ENCODE data around the gene SECTM1.

SECTM1 gene

GRCh38 chr17:82302568-82302963 is 31.0 kb downstream of the SECTM1 start:
- Histone ChIP-seq H3K4me1 (ENCODE audit: control insufficient read depth, low read length) (peaks cover 25% of the 10 kb centered on the region), H3K4me3 (ENCODE audit: low read length) (no peak overlapping the region), H3K4me2 (ENCODE audit: low read length) (no peak overlapping the region), H3K9me2 (replicated peaks; ENCODE audit: control insufficient read depth, low read length) (no peaks in the 10 kb centered on the region), H3K36me3 (ENCODE audit: control insufficient read depth, low read length) (no peaks in the 10 kb centered on the region), H3K27ac (ENCODE audit: low read depth, low read length) (no peak overlapping the region), H3K9me3 (ENCODE audit: control insufficient read depth, insufficient read depth, low read length) (no peaks in the 10 kb centered on the region), H4K20me1 (ENCODE audit: control insufficient read depth, insufficient read depth, low read depth, low read length) (no peaks in the 10 kb centered on the region), H3F3A (ENCODE audit: control insufficient read depth, insufficient read depth) (peaks cover 9% of the 10 kb centered on the region; the same call in 1 of the 2 replicates), H3K27me3 (ENCODE audit: control insufficient read depth, low read length) (peaks cover 18% of the 10 kb centered on the region), H3K79me2 (ENCODE audit: control insufficient read depth, low read length) (no peaks in the 10 kb centered on the region)
- no peak for TF ChIP-seq CTCF (IDR thresholded peaks at IDR 0.05; ENCODE audit: low read depth, low read length, poor library complexity, severe bottlenecking)
- no peak for TF ChIP-seq EZH2phosphoT487 (IDR thresholded peaks at IDR 0.05; ENCODE audit: borderline replicate concordance, low read length)

GRCh38 chr17:82301916-82302567 is 31.5 kb downstream of the SECTM1 start:
- H3K9me2 ChIP-seq (replicated peaks; ENCODE audit: control insufficient read depth, low read length): no peaks in the 10 kb centered on the region
- no peak overlapping the region for H3K27ac ChIP-seq (ENCODE audit: low read depth, low read length)
- H3K4me1 ChIP-seq (ENCODE audit: control insufficient read depth, low read length): peaks cover 30% of the 10 kb centered on the region
- no peak overlapping the region for H3K4me2 ChIP-seq (ENCODE audit: low read length)
- no peak overlapping the region for H3K4me3 ChIP-seq (ENCODE audit: low read length)
- no peaks in the 10 kb centered on the region for H3K9me3 ChIP-seq (ENCODE audit: control insufficient read depth, insufficient read depth, low read length)
- H3K36me3 ChIP-seq (ENCODE audit: control insufficient read depth, low read length): no peaks in the 10 kb centered on the region
- H3K27me3 ChIP-seq (ENCODE audit: control insufficient read depth, low read length): peaks cover 18% of the 10 kb centered on the region
- peaks cover 12% of the 10 kb centered on the region; the same call in 1 of the 2 replicates for H3F3A ChIP-seq (ENCODE audit: control insufficient read depth, insufficient read depth)
- no peaks in the 10 kb centered on the region for H3K79me2 ChIP-seq (ENCODE audit: control insufficient read depth, low read length)
- no peak for TF ChIP-seq EZH2phosphoT487 (IDR thresholded peaks at IDR 0.05; ENCODE audit: borderline replicate concordance, low read length)
- TF ChIP-seq CTCF (IDR thresholded peaks at IDR 0.05; ENCODE audit: low read depth, low read length, poor library complexity, severe bottlenecking): no peak
- H4K20me1 ChIP-seq (ENCODE audit: control insufficient read depth, insufficient read depth, low read depth, low read length): no peaks in the 10 kb centered on the region

GRCh38 chr17:82301300-82301915 is 32.2 kb downstream of the SECTM1 start:
- Histone ChIP-seq H3K4me1 (ENCODE audit: control insufficient read depth, low read length) (peaks cover 36% of the 10 kb centered on the region), H3K36me3 (ENCODE audit: control insufficient read depth, low read length) (no peaks in the 10 kb centered on the region)
- no peak for TF ChIP-seq CTCF (IDR thresholded peaks at IDR 0.05; ENCODE audit: low read depth, low read length, poor library complexity, severe bottlenecking)
- no peak for TF ChIP-seq EZH2phosphoT487 (IDR thresholded peaks at IDR 0.05; ENCODE audit: borderline replicate concordance, low read length)

More at GRCh38 chr17:82301300-82301915, 32.2 kb downstream of the SECTM1 start:
- Histone ChIP-seq H3K9me2 (replicated peaks; ENCODE audit: control insufficient read depth, low read length) (no peaks in the 10 kb centered on the region), H3K4me2 (ENCODE audit: low read length) (no peak overlapping the region), H3F3A (ENCODE audit: control insufficient read depth, insufficient read depth) (peaks cover 14% of the 10 kb centered on the region; the same call in 1 of the 2 replicates), H3K9me3 (ENCODE audit: control insufficient read depth, insufficient read depth, low read length) (no peaks in the 10 kb centered on the region), H3K27me3 (ENCODE audit: control insufficient read depth, low read length) (peaks cover 18% of the 10 kb centered on the region), H3K79me2 (ENCODE audit: control insufficient read depth, low read length) (no peaks in the 10 kb centered on the region), H4K20me1 (ENCODE audit: control insufficient read depth, insufficient read depth, low read depth, low read length) (no peaks in the 10 kb centered on the region), H3K27ac (ENCODE audit: low read depth, low read length) (no peak overlapping the region), H3K4me3 (ENCODE audit: low read length) (no peak overlapping the region)

Measured in DOHH2 (cell line).